G401.6 (cell line): ENCODE measurements around the gene CCDC187.

Experiments
- FAIRE-seq: peaks from 2 replicates; lab custom pipeline; 2012; peaks lifted over from hg19 to GRCh38; lab: Jason Lieb, UNC

CCDC187 gene

DNA sequence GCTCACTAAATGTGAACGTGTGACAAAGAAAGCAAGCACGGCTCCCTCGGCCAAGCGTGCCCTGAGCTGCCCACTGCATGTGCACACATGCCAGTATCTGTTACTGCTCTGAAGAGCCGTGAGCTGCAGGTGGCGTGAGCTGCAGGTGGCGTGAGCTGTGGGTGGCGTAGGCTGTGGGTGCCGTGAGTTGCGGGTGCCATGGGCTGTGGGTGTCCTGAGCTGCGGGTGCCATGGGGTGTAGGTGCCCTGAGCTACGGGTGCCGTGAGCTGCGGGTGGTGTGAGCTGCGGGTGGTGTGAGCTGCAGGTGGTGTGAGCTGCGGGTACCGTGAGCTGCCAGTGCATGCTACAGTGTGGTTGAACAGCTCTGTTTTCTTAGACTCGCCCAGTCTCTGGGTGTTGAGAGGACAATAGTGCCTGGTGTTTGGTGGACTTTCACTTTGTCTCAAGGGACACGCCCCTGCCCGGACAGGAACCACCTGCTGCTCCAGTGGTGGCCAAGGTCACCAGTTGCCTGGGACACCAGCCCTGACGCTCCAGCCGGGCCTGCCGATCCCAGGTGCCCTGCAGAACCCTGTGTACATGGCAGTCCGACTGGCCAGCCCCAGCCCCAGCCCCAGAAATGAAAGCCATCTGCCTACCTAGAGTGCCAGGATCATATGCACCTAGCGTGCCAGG, 6.7 kb downstream of the CCDC187 start:
- FAIRE-seq, result no peak

DNA sequence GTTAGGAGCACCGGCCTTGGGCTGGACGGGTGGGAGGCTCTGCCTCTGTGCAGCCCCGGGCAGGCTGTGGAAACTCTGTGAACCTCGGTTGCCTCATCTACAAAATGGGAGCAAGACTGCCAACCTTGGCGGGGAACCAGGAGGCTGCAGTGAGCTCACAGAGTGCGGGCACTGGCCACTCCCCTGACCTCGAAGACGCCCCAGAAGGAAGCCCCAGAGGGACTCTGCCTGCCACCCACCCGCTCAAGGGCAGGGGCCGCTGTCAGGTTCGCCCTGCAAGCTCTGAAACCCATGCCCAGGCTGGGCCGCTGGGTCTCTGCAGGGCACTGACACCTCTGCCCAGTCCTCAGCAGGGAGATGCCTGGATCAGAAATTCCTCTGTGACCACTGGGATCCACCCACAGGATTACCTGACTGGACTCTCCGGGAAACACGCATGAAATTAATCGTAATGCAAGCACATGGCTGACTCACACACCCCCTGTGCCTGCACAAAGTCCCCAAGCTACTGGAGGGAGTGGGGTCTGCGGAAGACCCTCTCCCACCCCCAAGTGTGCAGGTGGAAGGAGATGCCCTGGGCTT, 7.4 kb downstream of the CCDC187 start:
- FAIRE-seq, result no peak

DNA sequence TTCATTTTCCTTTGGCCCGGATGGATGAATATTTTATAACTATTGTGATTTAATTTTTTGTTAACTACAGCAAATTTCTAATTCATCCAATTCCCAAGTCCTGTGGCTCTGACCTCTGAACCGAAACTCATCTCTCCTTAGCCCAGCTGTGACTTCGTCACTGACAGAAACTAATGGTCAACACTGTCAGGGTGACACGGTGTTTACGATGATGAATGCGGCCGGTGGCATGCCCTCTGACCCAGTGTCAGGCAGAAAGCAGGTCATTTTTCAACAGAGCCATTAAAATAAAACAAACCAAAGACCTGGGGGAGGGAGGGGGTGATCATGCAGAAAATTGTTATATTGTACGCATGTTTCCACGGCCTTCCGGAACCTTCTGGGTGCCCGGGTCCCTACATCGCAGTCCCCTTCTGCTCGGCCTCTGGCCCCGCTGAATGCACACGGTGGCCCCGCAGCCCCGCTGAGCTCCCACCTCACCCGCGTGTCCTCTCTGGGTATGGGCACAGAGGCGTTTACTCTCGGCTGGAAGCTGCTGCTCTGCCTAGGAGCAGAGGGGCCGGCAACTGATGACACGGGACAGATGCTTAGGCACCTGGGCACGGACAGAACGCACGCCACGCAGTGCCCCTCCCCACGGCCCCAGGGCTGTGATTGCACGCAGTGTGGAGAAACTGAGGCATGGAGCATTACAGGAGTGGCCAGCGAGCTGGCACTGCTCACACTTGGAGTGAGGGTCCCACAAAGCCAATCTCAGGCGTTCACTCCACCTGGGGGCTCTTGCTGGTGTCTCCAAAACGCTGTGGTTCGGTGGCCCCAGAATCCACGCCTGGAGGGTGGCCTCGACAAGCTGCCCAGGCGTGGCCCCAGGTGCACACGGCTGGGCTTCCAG, 8.1 kb downstream of the CCDC187 start:
- FAIRE-seq, result no peak

DNA sequence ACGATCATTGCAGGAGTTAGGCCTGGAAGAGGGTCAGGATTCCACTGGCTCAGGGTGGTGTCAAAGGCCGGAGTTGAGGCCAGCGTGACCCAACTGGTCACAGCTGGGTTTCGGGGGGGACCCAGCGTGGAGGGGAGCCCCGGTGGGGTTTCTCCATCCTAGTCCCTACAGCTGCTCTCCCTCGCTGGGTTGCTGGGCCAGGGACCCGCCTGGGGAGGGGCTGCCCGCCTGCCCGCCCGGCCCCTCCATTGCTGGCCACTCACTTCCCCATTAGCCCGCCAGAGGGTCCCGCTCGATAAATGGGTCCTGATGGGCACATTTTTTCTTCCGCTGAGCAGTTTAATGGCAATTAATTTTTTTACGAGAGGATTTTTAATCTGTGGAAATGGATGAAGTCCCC, 8.8 kb downstream of the CCDC187 start:
- FAIRE-seq, result no peak

DNA sequence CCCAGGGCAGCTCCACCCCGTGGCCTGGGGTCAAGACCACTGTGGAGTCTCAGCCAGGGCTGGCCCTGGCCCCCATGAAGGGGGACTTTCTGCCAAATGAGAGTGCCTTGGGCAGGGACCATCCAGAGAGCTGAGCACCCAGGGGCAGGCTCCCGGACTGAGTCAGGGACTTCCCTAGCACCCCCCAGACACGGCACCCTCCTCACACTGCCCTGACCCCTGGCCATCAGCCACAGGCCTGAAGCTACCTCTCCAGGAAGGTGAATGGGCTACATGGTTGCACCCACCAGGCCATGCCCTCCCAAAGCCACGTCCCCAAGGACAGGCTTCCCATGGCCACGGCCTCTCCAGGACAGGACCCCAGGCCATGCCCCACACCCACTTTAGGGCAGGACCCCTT, 9.5 kb downstream of the CCDC187 start:
- FAIRE-seq, result no peak

DNA sequence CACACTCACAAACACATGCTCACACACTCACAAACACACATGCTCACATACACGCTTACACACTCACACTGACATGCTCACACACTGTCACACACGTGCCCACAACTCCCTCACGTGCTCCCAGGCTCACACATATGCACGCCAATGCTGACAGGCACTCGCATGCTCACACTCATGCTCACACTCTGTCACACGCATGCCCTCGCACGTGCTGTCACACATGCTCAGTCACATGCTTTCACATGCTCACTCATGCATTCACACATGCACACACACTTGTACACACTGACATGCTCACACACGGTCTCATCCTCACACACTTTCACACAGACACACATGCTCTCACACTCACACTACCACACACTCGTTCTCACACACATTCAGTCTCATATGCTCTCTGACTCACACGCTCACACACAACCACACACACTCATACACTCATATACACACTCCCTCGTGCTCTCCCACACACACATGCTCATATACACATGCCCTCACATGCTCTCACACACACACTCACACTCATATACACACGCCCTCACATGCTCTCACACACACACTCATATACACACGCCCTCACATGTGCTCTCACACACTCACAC, 10.3 kb downstream of the CCDC187 start:
- no peak for FAIRE-seq

DNA sequence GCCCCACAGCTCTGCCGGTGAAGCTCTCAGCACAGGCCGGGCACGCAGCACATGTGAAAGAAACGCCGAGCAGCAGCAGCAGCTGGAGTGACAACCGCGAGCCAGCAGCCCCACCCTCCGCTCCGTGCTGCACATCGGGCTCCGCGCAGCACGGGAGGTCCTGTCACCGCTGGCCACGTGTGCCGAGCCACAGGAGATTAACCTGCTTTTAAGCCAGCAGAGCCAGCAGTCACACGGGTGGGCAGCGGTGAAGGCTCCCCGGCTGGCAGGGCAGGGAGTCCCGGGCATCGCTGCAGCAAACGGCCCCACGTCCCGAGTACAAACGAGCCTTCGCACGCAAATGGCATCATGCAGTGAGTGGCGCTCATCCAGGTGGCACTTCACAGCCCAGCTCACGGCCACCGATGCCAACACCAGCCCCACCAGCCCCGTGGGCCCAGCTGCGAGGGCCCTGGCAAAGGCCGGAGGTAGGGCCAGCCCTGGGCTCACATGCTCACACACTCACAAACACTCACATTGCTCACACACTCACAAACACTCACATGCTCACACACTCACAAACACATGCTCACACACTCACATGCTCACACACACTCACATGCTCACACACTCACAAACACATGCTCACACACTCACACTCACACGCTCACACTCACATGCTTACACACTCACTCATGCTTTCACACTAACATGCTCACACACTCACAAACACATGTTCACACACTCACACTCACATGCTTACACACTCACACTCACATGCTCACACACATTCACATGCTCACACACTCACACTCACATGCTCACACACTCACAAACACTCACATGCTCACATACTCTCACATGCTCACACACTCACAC, 11.1 kb downstream of the CCDC187 start:
- FAIRE-seq, result no peak

DNA sequence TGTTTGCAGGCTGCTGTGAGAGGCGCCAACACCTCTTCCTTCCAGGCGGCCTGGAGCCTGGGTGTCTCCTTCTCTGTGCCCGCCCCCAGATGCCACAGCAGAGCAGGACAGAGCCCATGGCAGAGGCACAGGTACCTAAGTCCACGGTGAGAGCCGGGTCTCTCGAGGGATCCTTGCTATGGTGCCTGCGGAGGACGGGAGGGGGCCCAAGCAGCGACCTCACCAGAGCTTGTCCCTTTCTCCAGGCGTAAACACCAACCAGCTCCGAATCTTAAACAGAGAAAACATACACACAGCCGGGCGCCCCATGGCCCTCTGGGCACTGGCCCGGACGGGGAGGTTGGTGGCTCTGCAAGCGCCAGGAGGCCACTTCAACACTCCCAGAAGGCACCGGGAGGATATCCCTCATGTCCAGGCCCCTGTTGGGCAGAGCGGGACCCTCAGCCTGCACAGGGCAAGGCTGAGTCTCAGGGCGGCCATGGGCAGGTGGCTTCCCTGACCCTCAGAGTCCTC, 11.8 kb downstream of the CCDC187 start:
- no peak for FAIRE-seq

DNA sequence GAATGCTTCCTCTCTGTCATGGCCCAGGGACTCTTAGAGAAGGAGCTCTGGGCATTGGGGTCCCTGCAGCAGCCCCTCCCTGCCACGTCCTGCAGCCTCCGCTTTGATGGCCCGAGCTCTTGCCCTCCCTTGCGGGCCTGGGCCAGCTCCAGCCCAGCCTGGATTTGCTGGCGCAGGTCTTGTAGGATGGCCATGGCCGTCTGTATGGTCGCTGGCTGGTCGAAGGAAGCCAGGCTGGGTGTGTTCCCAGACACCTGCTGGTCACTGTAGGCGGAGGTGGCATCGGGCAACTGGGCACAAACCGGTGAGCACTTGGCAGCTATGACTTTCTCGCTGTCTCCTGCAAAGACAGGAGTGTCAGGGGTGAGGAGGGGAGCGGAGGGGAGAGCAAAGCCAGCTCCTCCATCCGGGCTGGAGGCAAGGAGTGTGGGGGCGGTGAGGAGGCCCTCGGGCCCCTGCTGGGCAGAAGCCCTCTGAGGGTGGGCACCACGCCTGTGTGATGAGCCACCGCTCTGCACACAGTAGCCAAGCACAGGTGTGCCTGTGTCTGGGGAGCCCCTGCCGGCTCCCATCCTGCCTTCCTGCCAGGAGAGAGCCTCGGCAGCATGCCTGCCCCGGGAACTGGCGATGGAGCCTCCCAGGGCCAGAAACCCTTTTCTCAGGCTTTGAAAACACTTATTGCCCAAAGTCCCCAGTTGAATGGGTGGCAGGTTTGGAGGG, 12.4 kb downstream of the CCDC187 start:
- no peak for FAIRE-seq

DNA sequence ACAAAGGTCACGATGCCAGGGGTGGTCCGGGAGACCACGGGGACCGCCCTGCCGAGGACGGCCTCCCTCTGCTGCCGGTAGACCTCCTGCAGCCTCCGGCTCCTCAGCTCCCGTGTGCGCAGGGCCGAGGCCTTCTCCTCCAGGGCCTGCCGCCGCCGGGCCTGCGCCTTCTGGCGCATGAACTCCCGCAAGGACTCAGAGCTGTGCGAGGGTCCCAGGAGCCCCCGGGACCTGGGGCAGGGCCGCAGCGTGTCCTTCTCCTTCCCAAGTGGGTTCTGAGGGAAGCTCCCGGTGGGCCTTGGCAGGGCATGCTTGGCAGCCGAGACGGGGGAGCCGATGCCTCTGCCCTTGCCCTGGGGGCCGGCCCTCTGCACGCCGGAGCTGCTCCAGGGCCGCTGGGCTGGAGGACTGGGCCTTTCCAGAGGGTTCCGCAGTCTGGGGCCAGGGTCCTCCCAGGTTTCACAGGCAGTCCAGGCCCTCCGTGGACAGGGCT, 13.3 kb downstream of the CCDC187 start:
- no peak for FAIRE-seq

DNA sequence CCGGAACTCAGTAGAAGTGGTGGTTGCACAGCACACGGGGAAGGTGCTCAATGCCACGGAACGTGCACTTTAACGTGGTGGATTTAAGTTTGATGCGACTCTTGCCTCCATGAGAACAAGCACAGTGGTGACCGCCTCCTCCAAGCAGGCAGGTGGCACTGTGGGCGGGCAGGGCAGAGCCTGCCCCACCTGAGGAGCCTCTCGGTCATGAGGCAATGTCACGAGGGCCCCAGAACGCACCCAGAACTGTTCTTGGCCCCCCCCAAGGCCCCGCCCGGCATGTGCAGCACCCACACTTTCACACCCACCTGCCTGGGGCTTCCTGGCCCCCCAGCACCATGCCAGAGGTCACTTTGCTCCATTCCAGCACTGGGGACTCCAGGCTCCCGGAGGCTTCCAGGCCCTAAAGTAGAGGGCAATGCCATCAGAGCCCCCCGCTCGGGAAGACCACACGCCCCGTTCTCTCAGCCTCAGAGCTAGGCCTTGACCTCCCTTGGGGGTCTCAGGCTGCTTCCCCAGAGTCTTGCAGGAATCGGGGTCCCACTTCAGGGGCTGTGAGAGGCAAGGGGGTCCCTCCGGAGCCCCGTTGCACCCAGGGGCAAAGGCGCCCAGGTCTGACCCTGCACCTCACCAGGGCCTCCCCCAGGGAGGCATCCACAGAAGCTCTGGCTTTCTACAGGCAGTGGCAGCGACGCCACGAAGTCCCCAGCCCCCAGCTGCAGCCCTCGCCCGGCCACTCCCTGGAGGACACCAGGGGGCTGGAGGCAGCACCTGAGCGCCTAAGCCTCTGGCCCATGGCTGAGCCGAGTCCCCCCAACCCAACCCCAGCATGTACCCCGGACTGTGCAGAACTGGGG, 14.0 kb downstream of the CCDC187 start:
- FAIRE-seq, result no peak

DNA sequence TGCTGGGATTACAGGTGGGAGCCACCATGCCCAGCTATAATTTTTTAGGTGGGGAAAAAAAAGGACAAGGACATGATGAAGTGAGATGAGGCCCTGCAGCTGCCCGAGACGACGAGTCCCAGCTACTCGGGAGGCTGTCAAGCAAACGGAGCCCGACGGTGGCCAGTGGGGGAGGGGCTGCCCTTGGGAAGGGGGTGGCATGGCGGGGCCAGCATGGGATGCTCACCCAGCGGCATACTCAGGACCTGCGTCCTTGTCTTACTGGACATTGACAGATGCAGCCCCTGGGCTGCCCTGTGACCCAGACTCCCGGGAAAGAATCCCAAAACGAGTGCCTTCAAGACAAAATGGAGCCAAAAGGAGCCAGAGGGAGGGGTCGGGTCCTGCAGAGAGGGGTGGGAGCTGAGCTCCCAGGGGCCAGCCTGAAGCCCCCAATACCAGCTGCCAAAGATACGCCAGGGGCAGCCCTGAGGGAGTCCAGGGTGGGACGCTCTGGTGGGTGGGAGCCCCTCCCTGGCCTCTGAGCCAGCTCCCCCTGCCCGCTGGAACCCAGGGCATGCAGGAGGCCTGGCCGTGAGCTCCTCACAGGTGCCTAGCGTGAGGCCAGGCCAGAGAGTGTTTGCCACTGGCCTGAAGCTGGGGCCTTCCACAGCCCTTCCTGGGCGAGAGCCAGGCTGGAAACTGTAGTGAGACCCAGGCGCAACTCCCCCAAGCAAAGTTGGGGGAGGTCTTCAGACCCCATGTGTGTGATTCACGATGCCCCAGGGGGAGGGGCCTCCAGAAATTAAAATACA, 15.7 kb downstream of the CCDC187 start:
- FAIRE-seq, result no peak

DNA sequence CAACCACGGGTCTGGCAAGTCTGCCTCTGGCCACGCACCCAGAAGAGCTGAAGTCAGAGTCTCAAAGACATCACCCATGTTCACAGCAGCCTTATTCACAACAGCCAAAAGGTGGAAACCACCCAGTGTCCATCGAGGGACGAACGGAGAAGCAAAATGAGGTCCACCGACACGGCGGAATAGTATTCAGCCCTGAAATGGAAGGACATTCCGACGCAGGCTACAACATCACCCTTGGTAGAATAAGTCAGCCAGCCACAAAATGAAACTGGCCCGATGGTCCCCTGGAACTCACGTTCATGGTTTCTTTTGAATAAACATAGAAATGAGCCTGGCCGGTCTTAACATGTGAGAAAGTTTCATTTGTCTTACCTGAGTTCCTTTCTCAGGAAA, 16.9 kb downstream of the CCDC187 start:
- FAIRE-seq, result no peak

DNA sequence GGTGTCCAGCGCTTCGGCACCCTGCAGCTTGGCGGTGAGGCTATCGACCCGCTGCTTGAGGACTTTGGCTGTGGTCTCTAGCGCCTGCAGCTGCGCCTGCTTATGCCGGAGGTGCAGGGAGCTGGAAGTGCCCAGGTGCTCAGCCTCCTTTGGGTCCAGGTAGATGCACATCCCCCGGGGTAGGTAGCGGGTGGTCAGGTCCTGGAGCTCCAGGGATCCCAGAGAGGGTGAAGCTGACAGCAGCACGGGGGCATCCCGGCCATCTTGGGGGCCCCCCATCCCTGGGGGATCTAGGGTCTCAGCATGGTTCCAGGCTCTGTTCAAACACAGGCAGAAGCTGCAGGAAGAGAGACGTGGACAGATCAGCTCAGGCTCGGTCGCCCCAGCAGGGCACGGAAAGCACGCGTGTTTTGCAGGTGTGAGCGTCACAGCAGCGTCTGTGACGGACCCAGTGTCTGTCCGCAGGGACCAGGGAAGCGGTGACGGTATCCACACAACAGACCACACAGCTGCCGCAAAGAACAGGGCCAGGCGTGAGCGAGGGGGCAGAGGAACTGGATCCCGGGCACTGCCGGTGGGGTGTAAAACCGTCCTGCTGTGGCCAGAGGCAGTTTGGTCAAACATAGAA, 17.4 kb downstream of the CCDC187 start:
- FAIRE-seq, result no peak

DNA sequence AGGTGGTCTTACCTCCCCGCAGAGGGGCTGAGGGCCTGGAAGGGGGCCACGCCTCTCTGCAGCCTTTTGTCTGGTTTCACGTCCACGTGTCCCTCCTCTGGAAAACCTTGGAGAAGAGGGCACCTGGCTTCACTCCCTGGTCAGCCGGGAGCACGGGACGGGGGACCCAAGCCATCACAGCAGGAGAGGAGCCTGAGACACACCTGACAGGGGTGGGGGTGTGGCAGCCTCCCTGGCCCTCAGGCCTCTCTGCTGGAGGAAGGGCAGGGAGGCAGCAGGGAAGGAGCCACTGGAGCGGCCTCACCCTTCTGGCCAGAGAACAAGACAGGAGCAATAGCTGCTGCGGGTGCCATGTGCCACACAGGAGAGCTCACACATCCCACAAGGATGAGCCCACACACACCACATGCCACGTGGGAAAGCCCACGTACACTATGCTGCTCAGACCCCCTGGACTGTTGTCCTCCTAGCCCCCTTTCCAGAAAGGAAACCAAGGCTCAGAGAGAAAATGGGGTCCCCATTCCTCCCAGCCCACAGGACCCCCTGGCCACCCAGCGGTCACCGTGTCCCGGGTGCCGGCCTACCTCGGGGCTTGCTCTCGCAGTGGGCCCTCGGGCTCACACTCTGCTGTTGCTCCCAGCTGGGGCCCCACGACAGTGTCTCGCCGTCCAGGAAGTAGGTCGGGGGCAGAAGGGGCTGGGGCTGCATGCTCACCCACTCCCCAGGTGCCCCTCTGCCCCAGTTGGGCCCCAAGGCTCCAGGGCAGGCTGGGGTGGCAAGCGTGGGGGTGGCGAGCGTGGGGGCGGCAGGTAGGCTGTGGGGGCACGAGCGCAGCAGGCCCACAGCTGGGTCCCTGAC, 18.2 kb downstream of the CCDC187 start:
- no peak for FAIRE-seq

DNA sequence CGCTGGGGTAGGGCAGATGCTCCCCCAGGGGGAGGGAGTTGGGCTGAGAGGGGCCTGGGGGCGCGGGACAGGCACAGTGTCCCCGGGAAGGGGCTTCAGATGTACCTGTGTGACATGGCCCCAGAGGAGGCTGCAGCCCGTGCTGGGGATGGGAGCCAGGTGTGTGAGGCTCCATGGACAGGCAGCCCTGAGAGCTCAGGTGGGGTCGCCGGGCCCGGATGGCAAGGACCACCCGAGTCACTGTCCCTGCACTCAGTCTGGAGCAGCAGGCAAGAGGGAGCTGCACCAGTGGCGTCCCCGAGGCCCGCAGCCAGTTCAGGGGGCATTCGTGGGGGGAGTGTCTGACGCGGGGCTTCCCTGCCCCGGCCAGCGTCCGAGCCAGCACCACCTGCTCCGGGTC, 18.9 kb downstream of the CCDC187 start:
- FAIRE-seq, result no peak

DNA sequence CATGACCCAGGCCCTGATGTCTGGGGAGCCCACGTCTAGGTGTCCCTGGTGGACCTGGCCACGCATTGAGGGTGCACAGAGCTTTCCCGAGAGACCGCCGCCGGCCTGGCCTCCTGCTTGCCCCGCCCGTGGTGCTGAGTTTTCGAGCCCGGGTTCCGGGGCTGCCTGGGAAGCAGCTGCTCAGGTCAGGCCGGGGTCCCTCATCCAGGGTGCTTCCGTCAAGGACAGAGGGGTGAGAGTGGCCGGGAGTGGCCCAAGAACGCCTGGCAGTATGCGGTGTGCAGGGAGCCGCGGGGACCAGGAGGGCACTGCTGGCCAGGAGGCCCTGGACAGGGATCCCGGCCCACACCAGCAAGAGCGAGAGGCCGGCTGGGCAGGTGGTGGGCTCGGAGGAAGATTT, 19.6 kb downstream of the CCDC187 start:
- FAIRE-seq, result no peak
